Gastrocnemius medialis (tissue), 4 donors: Measurements from ENCODE around the gene C13orf46. TPM values are rescaled to one million over a fixed set of nuclear protein-coding genes. Genes with fewer than 3 reads are reported as not detected.

Source experiments
- ATAC-seq, 2 donors: fragments of 150-250 bp; one replicate each; pipeline ENCODE4 v1.9.1; 2016
- DNase-seq, 2 donors: peaks; one replicate each; pipeline ENCODE4 v3.0.0-alpha.2; 2019
- H3K27ac ChIP-seq, 4 donors: fragments of 200-600 bp; sonication (generic); 1 replicate in 1 of 4; 2 replicates in 3 of 4; pipeline ENCODE4 v1.5.1; 2016 to 2018; ENCODE audit warnings: mild to moderate bottlenecking in 2 of 4, moderate library complexity in 1 of 4
- H3K27me3 ChIP-seq, 3 donors: fragments of 200-600 bp; sonication (generic) in 2 of 3; 1 replicate in 1 of 3; 2 replicates in 2 of 3; pipeline versions ENCODE4 v1.5.1 to v1.6.0; 2016 to 2019; ENCODE audit warnings: mild to moderate bottlenecking in 1 of 3, moderate library complexity in 1 of 3
- H3K36me3 ChIP-seq, 2 donors: fragments of 200-600 bp; sonication (generic) in 1 of 2; one replicate each; pipeline ENCODE4 v1.5.1; 2017 to 2018
- H3K4me1 ChIP-seq, 2 donors: fragments of 200-600 bp; sonication (generic) in 1 of 2; one replicate each; pipeline ENCODE4 v1.5.1; 2016 to 2017; ENCODE audit warnings: mild to moderate bottlenecking in 2 of 2
- H3K4me3 ChIP-seq, 4 donors: fragments of 200-600 bp; sonication (generic) in 3 of 4; 1 replicate in 1 of 4; 2 replicates in 3 of 4; pipeline ENCODE4 v1.5.1; 2016 to 2019; ENCODE audit warnings: mild to moderate bottlenecking in 2 of 4
- H3K9me3 ChIP-seq, 3 donors: fragments of 200-600 bp; sonication (generic) in 2 of 3; 1 replicate in 1 of 3; 2 replicates in 2 of 3; pipeline ENCODE4 v1.5.1; 2016 to 2019
- POLR2A ChIP-seq, 2 donors: fragments of 450-650 bp; IDR thresholded peaks; one replicate each; pipeline ENCODE4 v1.6.1; 2017; ENCODE audit warnings: antibody characterized with exemption in 2 of 2, mild to moderate bottlenecking in 2 of 2, moderate library complexity in 2 of 2
- in situ Hi-C, 4 donors: fragments of 200-750 bp; cut with MboI; loops; one replicate each; pipeline versions ENCODE4 v1.15.0 to v1.8.0; 2017; ENCODE audit warnings: low sequenced_read_pairs in 4 of 4
- intact Hi-C: fragments of 100-400 bp; cut with DNase I; formaldehyde crosslinking; loops from one replicate; pipeline ENCODE4 v1.15.1; 2023; ENCODE audit warnings: low total_unique reads
- total RNA-seq, 4 donors: library from RNA; depleted of rRNA; stranded (reverse); fragments of >200 nt; gene quantifications; one replicate each; pipeline versions ENCODE4 v1.1.0 to v1.2.3, GENCODE V29; 2016
- TF ChIP-seq, protein P1 (sequence below), 5 experiments: fragments of 450-650 bp in 3 of 5; fragments of 200-600 bp in 2 of 5; sonication (generic) in 2 of 5; IDR thresholded peaks in 4 of 5; conservative IDR thresholded peaks in 1 of 5; 1 replicate in 4 of 5; 2 replicates in 1 of 5; pipeline ENCODE4 v1.5.1; 2016 to 2019; ENCODE audit warnings: antibody characterized with exemption in 5 of 5, mild to moderate bottlenecking in 3 of 5, moderate library complexity in 3 of 5

C13orf46 gene
- total RNA-seq, 4 donors from 2014 or later = 0.10 to 0.69 (median 0.15) TPM; not detected in 1

DNA sequence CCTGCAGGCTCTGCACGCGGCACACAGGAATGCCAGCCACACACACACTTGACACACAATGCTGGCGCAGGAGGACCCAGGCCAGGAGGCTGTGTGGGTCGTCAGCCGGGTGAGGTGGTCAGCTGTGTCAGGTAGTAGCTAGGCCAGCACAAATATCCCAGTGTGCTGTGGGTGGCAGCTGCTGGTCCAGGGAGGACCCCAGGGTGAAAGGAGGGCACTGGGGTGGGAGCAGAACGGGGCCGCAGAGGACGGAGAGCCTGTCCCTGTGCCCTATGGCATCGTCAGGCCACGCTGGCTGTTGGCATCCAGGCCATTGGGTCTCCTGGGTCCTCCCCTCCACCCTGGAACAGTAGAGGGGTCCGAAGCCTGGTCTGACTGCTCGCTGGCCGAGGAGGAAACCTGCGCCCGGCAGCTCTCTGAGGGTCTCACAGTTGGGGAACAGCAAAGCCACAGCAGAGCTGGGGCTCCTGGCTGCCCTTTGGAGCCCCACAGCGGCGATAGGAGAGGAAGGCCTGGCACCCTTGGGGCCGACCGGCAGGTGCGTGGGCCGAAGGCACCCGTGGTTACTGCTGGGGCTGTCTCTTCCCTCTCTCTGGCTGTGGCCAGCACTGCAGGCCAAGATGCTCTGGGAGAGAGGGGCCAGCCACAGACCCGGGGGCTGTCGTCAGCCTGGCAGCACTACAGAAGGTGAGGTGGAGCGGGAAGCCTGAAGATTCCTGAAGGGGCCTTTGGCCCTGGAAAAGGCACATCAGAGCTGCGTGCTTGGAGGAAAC lies 27.3 kb downstream of the C13orf46 start:
- no peak for TF ChIP-seq POLR2A (IDR thresholded peaks at IDR 0.05)
- TF ChIP-seq, protein P1, sequence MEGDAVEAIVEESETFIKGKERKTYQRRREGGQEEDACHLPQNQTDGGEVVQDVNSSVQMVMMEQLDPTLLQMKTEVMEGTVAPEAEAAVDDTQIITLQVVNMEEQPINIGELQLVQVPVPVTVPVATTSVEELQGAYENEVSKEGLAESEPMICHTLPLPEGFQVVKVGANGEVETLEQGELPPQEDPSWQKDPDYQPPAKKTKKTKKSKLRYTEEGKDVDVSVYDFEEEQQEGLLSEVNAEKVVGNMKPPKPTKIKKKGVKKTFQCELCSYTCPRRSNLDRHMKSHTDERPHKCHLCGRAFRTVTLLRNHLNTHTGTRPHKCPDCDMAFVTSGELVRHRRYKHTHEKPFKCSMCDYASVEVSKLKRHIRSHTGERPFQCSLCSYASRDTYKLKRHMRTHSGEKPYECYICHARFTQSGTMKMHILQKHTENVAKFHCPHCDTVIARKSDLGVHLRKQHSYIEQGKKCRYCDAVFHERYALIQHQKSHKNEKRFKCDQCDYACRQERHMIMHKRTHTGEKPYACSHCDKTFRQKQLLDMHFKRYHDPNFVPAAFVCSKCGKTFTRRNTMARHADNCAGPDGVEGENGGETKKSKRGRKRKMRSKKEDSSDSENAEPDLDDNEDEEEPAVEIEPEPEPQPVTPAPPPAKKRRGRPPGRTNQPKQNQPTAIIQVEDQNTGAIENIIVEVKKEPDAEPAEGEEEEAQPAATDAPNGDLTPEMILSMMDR (IDR thresholded peaks at IDR 0.05 in 4 of 5, conservative IDR thresholded peaks at IDR 0.05 in 1 of 5) = no peak
- Histone ChIP-seq H3K9me3 (no peaks in the 10 kb centered on the region), H3K27ac (no peak overlapping the region), H3K27me3 (no peaks in the 10 kb centered on the region), H3K4me3 (no peak overlapping the region), H3K36me3 (no peaks in the 10 kb centered on the region), H3K4me1 (peaks cover 7 to 9% of the 10 kb centered on the region in 2 donors)
- no peak for DNase-seq
- intact Hi-C loops = no loop called here
- in situ Hi-C loops = no loop called here
- ATAC-seq = no peak

DNA sequence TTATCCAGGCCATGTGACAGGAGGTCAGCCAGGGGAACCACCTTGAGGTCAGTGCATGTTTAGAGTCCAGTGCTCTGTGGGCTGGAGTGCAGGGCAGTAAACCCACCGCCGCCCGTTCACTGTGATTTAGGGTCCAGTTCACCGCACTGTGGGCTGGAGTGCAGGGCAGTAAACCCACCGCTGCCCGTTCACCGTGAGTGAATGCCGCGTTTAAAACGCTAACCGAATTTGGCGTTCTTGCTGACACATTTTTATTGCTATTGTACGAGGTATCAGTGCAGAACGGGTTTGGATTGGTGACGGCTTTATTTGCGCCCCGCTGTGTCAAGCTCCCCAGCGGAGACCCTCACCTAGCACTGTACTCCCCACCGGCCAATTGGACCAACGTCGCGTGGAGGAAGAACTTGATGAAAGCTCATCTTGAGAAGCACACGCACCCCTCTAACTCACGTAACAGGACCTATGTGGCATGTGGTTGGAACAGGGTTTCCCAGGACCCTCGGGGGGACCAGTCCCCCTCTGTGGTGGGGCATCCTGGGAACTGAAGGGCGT lies 27.9 kb downstream of the C13orf46 start:
- no peak for TF ChIP-seq POLR2A (IDR thresholded peaks at IDR 0.05)
- TF ChIP-seq, protein P1 (IDR thresholded peaks at IDR 0.05 in 4 of 5, conservative IDR thresholded peaks at IDR 0.05 in 1 of 5) = no peak
- DNase-seq (no peak), ATAC-seq (no peak)
- H3K27me3 ChIP-seq = no peaks in the 10 kb centered on the region
- H3K27ac ChIP-seq = no peak overlapping the region
- intact Hi-C loops (no loop called here), in situ Hi-C loops (no loop called here)
- H3K4me1 ChIP-seq = peaks cover 2 to 7% of the 10 kb centered on the region in 2 donors
- H3K9me3 ChIP-seq = no peaks in the 10 kb centered on the region
- no peak overlapping the region for H3K4me3 ChIP-seq
- no peaks in the 10 kb centered on the region for H3K36me3 ChIP-seq

- DNase-seq (no peak), ATAC-seq (no peak)
- H3K36me3 ChIP-seq = no peaks in the 10 kb centered on the region
- no peak for TF ChIP-seq POLR2A (IDR thresholded peaks at IDR 0.05)
- TF ChIP-seq, protein P1 (IDR thresholded peaks at IDR 0.05 in 4 of 5, conservative IDR thresholded peaks at IDR 0.05 in 1 of 5) = no peak
- intact Hi-C loops = no loop called here
- no peaks in the 10 kb centered on the region for H3K9me3 ChIP-seq
- H3K27me3 ChIP-seq = peaks cover 0 to 11% (median 1%) of the 10 kb centered on the region in 3 donors
- peaks cover 0 to 5% of the 10 kb centered on the region in 2 donors for H3K4me1 ChIP-seq
- H3K4me3 ChIP-seq = no peak overlapping the region
- no peak overlapping the region for H3K27ac ChIP-seq
- in situ Hi-C loops = no loop called here
Measured at GRCh38 chr13:113943821-113944565, 29.9 kb downstream of the C13orf46 start.

DNA sequence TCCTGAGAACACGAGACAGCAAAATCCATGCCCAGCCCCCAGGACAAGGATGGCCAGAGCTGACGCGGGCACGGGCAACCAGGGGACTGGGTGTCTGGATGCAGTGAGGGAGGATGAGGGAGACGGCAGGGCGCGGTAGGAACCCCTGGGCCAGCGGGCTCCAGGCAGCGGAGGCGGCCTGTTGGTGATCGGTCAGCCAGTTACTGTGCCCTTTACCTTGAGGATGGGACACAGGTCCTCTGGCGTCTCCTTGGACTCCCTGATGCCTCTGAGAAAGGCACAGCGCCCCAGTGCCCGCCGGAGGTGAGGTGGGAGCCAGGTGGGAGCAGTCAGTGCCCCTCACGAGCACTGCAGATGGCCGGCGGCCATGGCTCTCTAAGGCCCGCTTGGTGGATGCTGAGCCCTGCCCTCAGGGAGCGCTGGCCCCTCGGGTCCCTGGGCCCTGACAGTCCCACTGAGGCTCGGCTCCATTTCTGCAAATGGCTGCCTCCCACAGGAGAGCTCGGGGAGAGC lies 31.2 kb downstream of the C13orf46 start:
- Histone ChIP-seq H3K4me1 (no peaks in the 10 kb centered on the region), H3K4me3 (no peak overlapping the region), H3K9me3 (no peaks in the 10 kb centered on the region), H3K36me3 (no peaks in the 10 kb centered on the region), H3K27ac (no peak overlapping the region), H3K27me3 (peaks cover 0 to 15% (median 9%) of the 10 kb centered on the region in 3 donors)
- in situ Hi-C loops (no loop called here), intact Hi-C loops (no loop called here)
- DNase-seq (no peak), ATAC-seq (no peak)
- no peak for TF ChIP-seq POLR2A (IDR thresholded peaks at IDR 0.05)
- TF ChIP-seq, protein P1 (IDR thresholded peaks at IDR 0.05 in 4 of 5, conservative IDR thresholded peaks at IDR 0.05 in 1 of 5) = no peak
